ENCODE data around the gene CDCA3. TPM values are rescaled to one million over a fixed set of nuclear protein-coding genes. Genes with fewer than 3 reads are reported as not detected.
A peak's percentile ranks its signal among the peaks of the same experiment; 100 is the strongest.
"Not testable (repeated sequence)": the region's sequence is repeated elsewhere in the genome, so short reads cannot be mapped to it uniquely, and the experiment has no call there.

Gene CDCA3
- total and polyA plus RNA-seq, 2 of the 13 experiments (the other 11 are each of a cell fraction or from before 2014, with no cell fraction given): 32.7 to 56.5 TPM

GRCh38 chr12:6888794-6889193 is 37.7 kb upstream of the CDCA3 start:
- H3K9me3 ChIP-seq (ENCODE audit: low read length); DNase-seq (ENCODE audit: low spot score); H3K9ac ChIP-seq (ENCODE audit: insufficient read depth, low read depth, low read length); intact Hi-C loops (cut with micrococcal nuclease; ENCODE audit: unreplicated experiment); H3K4me2 ChIP-seq (ENCODE audit: low read depth, low read length); CTCF ChIA-PET (ENCODE audit: low intra/inter-chr PET ratio, low total read pairs); H4K20me1 ChIP-seq (ENCODE audit: insufficient read depth, low read length); ATAC-seq; FAIRE-seq; H3K27me3 ChIP-seq (ENCODE audit: control insufficient read depth in 1 of 2, insufficient read depth in 2 of 2, low read length in 2 of 2); H3K36me3 ChIP-seq (replicated peaks in 1 of 2; ENCODE audit: control insufficient read depth in 1 of 2, insufficient read depth in 2 of 2, low read length in 2 of 2); H2AFZ ChIP-seq (ENCODE audit: low read length); BruUV-seq (replicated peaks); H3K79me2 ChIP-seq (ENCODE audit: insufficient read depth, low read length); in situ Hi-C loops (cut with HindIII; ENCODE audit: extremely low pct_ligation_motif_present, low pct_unique_long_range_greater_than_20kb); H3K4me3 ChIP-seq (replicated peaks in 1 of 3; ENCODE audit: insufficient read depth in 1 of 3, low read depth in 2 of 3, low read length in 3 of 3): not testable (repeated sequence)
- TF ChIP-seq ZNF121 (CRISPR knock-in tag; IDR thresholded peaks at IDR 0.05) (peak; percentile 66), ZNF460 (CRISPR knock-in tag; IDR thresholded peaks at IDR 0.05; ENCODE audit: borderline replicate concordance) (peak; percentile 61; the same call in 1 of the 2 replicates)
- TF ChIP-seq, protein P1, sequence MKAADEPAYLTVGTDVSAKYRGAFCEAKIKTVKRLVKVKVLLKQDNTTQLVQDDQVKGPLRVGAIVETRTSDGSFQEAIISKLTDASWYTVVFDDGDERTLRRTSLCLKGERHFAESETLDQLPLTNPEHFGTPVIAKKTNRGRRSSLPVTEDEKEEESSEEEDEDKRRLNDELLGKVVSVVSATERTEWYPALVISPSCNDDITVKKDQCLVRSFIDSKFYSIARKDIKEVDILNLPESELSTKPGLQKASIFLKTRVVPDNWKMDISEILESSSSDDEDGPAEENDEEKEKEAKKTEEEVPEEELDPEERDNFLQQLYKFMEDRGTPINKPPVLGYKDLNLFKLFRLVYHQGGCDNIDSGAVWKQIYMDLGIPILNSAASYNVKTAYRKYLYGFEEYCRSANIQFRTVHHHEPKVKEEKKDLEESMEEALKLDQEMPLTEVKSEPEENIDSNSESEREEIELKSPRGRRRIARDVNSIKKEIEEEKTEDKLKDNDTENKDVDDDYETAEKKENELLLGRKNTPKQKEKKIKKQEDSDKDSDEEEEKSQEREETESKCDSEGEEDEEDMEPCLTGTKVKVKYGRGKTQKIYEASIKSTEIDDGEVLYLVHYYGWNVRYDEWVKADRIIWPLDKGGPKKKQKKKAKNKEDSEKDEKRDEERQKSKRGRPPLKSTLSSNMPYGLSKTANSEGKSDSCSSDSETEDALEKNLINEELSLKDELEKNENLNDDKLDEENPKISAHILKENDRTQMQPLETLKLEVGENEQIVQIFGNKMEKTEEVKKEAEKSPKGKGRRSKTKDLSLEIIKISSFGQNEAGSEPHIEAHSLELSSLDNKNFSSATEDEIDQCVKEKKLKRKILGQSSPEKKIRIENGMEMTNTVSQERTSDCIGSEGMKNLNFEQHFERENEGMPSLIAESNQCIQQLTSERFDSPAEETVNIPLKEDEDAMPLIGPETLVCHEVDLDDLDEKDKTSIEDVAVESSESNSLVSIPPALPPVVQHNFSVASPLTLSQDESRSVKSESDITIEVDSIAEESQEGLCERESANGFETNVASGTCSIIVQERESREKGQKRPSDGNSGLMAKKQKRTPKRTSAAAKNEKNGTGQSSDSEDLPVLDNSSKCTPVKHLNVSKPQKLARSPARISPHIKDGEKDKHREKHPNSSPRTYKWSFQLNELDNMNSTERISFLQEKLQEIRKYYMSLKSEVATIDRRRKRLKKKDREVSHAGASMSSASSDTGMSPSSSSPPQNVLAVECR (CRISPR knock-in tag; IDR thresholded peaks at IDR 0.05; ENCODE audit: borderline replicate concordance): peak; percentile 28; the same call in 1 of the 2 replicates
- POLR2A ChIA-PET: interaction anchor here (1.4 to 3.0 kb wide), 2 partner anchors 17 to 56 kb away, joined by 3 to 25 read pairs; partner anchors contain the start of genes C12orf57 and SPSB2
- H3K27ac ChIP-seq (ENCODE audit: extremely low read length, insufficient read depth, low read length): peak overlapping the region; percentile 19
- 51% methylated on average over 7 of the region's 7 CpGs for WGBS (ENCODE audit: low lambda C conversion rate)
- peaks cover 52% of the 10 kb centered on the region for H3K4me1 ChIP-seq (ENCODE audit: insufficient read depth, low read length)

Data from HepG2 (cell line).